ENCODE measurements around the gene OPCML.
A peak's percentile ranks its signal among the peaks of the same experiment; 100 is the strongest.

The OPCML gene

DNA sequence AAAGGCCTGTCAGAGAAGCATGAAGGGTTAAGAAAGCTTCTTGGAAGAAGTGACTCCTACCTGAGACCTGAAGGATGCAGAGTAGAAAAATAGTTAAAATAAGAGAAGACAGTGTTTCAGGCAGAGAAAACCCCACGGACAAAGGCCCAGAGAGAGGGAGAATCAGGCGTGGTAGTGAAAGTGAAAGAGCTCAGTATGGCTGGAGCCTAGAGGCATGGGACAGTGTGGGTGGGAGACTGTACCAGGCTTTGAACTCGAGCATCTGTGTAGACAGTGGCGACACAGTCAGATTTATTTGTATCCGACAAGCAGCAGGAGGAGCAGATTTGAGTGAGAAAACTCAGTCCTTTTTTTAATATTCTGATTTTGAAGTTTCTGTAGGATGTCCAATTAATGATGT, 360.0 kb downstream of the OPCML start:
- no peak for DNase-seq

DNA sequence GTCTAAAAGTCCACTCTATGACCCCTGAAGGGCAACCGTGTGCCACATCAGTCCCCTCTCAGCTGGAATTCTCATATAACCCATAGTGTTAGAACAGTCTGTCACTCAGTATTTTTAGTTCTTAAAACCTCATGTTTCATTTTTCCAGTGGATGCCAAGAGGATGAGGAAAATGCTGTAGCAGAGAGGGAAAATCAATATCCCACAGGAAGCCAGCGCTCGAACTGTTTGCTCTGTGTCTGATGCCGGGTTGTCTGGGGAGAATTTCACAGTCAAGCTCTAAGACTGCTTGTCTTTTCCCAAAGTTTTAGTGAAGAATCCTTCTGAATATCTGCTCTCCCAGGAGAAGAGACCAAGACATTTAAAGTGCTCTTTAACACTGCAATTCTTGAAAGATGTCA, 360.9 kb downstream of the OPCML start:
- no peak for DNase-seq

- no peak for DNase-seq
These were observed 364.3 kb downstream of the OPCML start for GRCh38 chr11:133168016-133168415.

- DNase-seq: no peak
These were observed 365.6 kb downstream of the OPCML start for GRCh38 chr11:133166662-133167061.

DNA sequence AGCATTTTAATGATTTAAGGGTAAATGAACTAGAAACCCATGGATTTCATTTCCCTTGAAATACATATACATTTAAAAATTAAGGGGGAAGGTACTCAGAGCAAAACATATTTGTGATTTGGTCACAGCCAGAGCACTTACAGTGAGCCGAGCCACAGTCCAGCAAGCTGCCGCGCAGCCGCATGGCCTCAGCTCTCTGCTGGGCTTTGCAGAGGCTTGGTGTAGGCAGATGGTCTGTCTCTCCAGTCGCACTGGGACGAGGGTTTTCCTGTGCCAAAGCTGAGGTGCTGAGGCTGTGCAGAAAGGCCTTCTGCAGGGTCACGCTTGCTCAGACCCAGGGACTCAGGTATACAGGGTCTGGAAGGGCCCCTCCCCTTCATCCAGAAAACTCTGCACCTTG, 367.3 kb downstream of the OPCML start:
- no peak for DNase-seq

DNA sequence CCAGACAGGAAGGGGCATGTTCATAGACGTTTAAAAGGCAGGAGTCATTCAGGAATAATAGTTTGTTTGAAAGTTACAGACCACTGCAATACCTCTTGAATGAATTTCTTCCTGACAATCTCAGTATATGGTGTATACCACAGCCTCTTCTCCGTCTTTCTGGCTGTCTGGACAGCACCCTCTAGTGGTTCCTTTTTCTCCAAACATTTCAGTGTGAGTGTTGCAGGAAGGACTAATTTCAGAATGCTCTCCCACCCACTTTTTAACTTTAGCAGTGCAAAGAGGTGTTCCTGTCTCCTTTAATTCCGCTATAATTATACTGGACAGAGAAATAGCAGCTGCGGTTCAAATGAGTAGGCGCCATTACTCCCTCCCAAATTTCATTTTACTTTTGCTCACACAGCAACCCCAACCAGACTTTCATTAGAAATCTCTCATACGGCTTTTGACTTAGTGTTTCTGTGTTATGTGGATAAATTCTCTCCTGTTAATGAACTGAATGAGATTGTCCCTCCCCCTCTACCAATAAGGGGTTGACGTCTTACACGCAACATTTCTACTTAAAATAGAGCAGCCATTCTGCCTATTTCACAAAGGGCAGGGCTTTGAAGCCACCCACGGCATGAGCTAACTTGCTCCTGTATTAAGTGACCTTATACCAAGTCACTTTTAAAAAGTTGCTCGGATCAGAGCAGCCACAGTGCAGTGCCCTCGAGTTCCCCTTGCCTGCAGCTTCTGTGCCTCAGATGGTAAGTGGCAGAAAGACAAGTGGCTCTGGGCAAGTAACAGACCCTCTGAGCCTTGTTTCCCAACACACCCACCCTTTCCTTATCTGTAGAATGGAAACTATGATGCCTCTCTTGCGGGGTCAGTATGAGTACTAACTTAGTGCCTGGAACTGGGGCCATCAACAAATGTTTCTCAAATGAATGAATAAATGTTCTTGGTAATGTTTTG, 368.6 kb downstream of the OPCML start:
- DNase-seq: peak; percentile 32

GRCh38 chr11:133162227-133162626, 370.1 kb downstream of the OPCML start:
- DNase-seq: no peak

DNA sequence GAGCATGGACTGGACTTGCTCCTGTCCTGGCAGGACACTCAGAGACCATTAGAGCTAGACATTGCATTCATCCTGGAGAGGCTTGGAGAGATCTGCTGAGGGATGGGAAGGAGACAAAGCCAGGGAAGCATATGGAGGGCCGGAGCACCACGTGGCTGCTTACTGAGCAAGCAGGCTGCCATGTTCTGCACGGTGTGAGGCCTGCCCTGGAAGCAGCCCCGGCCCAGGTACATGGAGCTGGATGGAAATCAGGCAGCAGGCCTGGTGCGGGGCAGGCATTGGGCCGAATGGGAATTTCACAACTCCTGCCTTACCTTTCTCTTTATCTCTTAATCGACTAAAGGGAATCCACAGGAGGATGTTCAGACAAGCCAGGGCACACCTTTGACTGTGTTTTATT, 371.5 kb downstream of the OPCML start:
- DNase-seq: no peak

- no peak for DNase-seq
These were observed 375.1 kb downstream of the OPCML start for GRCh38 chr11:133156986-133157745.

DNA sequence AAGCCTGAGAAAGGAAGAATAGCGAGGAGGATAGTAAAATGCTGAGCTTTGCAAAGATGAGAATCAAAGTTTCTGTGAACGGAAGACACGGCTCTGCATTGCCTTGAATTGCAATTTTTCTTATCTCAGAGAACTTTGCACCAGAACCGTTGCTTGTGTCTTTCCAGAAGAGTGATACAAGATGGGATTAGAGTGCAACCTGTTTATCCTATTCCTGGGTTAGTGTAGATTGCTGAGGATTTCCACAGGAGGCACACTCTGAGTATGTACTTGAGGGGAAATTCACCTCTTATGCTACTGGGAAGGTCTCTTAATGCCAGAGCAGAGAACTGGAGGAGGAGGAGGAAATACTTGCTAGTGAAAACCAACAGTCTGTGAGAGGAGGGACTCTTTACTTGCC, 377.5 kb downstream of the OPCML start:
- DNase-seq: no peak

GRCh38 chr11:133154076-133154475, 378.2 kb downstream of the OPCML start:
- no peak for DNase-seq

DNA sequence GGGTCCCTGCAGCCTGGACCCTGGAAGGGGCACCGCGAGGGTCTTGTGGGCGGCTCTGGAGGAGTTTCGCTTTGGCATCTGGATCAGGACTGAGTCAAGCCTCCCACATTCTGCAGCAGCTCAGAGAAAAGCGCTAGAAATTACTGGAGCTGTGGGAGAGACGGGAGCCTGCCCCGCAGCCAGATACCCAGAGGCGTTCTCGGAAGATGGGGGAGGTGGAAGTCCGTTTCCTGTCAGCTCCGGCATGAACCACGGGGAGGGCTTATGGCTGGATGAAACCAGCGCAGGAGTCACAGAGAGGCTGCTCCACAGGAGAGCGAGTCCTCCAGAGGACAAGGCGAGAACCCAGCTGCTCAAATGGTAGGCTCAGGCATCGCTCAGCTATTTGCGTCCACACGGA, 379.3 kb downstream of the OPCML start:
- peak; percentile 16 for DNase-seq

- no peak for DNase-seq
These were observed 382.6 kb downstream of the OPCML start for GRCh38 chr11:133149698-133150097.

DNA sequence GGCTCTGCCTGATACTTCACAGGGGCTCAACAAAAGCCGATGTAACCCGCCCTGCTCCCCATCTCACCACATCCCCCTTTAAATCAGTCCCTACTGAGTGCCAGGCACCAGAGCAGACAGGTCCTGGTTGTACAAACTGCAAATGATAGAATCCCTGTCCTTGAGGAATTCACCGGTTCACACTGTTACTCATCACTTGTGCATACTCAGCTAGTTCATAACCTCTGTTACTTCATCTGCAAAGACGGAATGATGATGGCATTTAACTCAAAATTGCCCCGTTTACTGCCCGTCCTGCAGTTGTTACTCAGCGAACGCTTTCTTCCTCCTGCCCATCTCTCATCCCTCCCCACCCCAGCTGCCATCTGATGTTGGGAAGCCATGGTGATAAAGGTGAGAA, 384.7 kb downstream of the OPCML start:
- DNase-seq: no peak

DNA sequence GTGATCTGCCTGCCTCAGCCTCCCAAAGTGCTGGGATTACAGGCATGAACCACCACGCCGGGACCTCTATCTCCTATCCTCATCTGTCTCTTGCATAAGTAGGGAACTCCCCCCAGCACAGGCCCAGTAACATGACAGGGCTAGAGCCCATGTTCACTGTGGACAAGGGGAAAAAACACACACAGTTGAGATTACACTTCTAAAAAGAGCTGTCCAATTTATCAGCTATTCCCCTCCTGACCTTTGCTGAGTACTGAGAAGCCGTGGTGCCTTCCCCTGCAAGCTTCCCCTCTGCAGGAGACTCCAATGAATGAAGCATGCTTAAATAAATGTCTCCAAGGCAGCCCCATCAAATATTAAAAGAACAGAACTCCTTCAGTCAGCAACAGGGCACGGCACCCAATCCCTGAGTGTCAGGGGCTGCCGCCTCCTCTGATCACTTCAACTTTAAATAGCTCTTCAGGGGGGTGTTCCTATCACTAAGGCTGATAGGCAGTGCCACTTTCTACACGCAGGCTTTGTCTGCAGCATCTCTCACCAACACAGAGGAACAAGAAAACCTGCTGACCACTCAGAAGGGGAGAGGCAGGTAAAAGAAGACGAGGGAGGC, 385.5 kb downstream of the OPCML start:
- DNase-seq: no peak

DNA sequence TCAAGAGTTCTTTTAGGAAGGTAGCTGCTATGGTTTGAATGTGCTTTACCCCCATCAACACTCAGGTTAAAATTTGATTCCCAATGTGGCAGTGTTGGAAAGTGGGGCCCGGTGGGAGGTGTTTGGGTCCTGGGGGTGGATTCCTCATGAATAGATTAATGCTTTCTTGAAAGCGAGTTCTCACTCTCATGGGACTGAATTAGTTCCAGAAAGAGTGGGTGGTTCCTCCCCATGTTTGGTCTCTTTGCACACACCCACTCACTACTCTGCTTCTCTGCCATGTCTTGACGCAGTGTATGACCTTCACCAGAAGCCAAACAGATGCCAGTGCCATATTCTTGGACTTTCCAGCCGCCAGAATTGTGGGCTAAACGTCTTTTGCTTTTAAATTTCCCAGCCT, 394.4 kb downstream of the OPCML start:
- DNase-seq: no peak

GRCh38 chr11:133137270-133137669, 395.0 kb downstream of the OPCML start:
- DNase-seq: no peak

- DNase-seq: no peak
These were observed 395.9 kb downstream of the OPCML start for GRCh38 chr11:133136376-133136775.

DNA sequence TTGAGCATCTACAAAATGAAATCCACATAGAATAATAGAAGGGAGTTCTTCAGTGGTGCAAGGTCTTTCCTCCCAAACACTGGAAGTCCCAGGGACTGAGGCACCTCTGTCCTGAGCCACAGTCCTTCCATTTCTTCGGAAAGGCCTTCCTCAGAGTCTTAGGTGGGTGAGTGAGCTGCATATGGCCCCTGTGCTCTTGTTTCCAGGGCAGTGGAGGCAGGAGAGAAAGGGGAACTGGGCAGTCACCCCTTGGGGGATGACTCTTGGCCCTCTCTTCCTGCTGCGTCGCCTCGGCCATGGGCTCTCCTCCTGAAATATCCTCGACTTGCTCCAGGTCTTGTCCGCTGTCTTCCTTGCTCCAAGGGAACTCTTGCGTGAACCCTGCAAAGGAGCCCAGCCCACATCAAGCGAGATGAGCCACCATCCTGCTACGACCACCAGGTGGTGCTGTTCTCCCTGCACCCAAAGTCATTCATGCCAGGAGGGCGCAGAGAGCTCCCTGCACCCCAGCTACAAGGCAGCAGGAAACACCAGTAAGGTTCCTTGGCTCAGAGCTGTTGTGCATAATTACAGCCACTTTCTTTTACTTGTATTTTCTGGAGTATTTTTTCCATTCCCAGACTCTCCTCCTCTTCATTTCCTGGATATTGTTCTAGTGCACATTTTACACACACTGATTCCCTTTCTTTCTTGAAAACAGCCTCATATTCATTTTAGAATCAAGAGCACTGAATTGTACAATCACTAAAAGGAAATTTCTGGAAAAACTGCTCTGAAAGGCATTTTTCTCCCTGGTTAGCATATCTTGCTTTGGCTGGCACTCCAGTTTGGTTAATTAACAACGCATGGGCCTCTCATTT, 397.8 kb downstream of the OPCML start:
- peak; percentile 61 for DNase-seq

- DNase-seq: no peak
These were observed 398.7 kb downstream of the OPCML start for GRCh38 chr11:133133606-133134005.

- DNase-seq: no peak
These were observed 399.3 kb downstream of the OPCML start for GRCh38 chr11:133133050-133133449.

GRCh38 chr11:133127741-133128140, 404.6 kb downstream of the OPCML start:
- no peak for DNase-seq
